GM18517 (cell line): ENCODE measurements around the gene RAB40C.

Experiments
- ATAC-seq: cut with Tn5 transposase; IDR thresholded peaks from one replicate; pipeline ENCODE4 v1.9.1; 2021; ENCODE audit warnings: mild to moderate bottlenecking, moderate library complexity; ENCODE audit not compliant: unreplicated experiment

The RAB40C gene

DNA sequence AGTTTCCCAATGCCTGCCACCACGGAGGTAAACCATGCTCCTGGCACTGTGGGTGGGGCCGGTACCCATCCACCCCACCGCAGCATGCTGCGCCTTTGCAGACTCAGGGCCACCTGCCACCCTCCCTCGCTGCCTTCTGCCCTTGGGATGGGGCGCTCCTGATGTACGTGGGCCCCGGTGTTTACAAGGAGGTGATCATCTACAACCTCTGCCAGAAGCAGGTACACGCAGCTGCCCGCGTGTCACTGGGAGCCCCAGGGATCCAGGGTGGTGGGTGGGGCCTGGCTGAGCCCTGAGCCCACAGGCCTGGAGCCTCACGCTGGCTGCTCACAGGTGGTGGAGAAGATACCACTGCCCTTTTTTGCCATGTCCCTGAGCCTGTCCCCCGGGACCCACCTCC is 76.7 kb downstream of the RAB40C start:
- no peak for ATAC-seq

DNA sequence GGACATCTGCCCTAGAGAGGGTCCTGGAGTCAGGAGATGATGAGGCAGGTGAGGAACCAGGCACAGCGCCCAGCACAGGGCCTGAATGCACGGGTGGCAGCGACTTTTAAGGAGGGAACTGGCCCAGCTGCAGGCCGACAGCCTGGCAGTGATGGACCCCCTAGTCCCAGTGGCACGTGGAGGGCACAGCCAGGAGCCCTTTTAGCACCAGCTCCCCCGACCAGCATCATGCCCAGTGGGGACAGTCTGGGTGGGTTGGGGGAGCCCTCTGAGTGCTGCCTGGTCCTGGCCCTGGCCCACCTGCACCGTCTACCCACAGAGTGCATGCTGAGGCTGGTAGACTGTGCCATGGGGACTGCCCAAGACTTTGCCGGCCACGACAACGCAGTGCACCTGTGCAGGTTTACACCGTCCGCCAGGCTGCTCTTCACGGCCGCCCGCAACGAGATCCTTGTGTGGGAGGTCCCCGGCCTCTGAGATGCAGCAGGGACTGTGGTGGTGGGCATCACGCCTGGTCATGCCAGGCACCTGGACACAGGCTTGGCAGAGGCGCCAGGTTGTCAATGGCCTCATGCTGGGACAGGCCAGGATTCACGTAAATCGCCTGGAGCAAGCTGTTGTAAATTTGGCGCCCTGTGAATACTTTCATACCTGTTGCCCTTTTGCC is 77.4 kb downstream of the RAB40C start:
- no peak for ATAC-seq

DNA sequence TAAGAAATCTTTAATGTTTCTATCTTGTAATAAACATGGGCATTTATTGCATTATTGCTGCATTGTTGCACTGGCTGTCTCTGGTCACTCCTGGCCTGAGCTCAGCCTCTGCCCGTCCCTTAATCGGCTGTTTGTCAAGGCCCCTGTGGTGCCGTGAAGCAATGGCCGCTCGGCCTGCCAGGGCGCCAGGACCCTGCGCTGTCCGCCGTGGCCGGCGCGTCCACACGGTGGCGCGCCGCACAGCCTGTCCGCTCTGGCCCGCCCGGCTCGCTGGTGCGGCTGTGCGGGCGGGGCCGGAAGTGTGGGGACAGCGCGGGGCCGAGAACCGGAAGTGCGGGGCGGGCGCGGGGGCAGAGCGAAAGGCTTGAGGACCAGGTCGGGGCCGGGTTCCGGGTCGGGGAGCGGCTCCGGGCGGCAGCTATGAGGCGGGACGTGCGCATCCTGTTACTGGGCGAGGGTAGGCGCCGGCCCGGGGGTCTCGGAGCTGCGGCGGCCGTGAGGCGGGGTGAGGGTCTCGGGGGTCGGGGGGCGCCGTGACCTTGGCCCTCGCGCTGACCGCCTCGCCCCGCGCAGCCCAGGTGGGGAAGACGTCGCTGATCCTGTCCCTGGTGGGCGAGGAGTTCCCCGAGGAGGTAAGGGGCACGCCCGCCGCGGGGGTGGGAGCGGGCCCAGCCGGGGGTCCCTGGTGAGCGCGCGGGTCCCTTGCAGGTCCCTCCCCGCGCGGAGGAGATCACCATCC is 78.1 kb downstream of the RAB40C start, which contains the start of gene RHOT2:
TSS of gene RHOT2 (plus strand) at position 353 of the 739 bp plus-strand sequence. CDS start at position 421, 68 bp downstream.
- no peak for ATAC-seq

DNA sequence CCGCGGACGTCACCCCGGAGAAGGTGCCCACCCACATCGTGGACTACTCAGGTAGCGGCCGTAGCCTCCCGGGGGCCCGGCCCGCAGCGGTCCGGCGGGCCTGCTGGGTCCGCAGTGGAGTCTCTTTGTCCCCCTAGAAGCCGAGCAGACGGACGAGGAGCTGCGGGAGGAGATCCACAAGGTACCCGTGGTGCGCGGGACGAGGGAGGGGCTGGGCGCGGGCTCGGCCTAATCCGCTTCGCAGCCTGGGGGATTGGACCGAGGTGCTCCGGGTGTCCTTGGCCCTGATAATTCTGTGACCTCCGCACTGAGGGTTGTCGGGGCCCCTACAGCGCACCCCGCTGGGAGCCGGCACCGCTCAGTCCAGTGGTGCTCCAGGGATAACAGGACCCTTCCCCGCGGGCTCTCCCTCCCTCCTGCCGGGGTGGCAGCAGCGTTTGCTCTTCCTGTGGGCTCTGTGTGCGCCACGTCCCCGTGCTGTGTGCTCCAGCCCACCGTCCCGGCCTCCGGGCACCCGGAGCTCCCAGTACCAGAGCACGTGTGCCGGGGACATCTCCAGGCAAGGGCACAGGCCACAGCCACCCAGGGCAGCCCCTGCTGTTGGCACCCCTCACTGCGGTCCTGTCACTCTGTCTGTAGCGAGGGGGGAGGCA is 78.8 kb downstream of the RAB40C start:
- no peak for ATAC-seq

DNA sequence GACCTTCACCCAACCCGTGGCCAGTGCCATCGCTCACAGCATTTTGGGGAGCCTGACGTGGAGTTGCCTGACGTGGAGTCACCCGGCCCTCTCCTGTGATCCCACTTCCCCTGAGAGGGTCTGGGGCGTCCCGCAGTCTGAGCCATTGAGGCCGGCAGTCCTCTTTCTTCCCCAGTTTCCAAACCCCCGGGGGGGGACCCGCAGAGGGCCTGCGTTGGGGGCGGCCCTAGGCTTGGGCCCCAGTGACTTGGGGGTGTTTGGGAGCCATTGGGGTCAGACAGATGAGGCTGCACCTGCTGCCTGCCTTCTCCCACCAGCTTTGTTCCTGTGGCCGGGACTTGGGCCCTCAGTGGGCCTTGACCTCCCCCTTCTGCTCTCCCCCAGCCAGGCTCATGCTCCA is 79.8 kb downstream of the RAB40C start:
- no peak for ATAC-seq

- no peak for ATAC-seq
Measured at GRCh38 chr16:670485-671352, 80.9 kb downstream of the RAB40C start.

DNA sequence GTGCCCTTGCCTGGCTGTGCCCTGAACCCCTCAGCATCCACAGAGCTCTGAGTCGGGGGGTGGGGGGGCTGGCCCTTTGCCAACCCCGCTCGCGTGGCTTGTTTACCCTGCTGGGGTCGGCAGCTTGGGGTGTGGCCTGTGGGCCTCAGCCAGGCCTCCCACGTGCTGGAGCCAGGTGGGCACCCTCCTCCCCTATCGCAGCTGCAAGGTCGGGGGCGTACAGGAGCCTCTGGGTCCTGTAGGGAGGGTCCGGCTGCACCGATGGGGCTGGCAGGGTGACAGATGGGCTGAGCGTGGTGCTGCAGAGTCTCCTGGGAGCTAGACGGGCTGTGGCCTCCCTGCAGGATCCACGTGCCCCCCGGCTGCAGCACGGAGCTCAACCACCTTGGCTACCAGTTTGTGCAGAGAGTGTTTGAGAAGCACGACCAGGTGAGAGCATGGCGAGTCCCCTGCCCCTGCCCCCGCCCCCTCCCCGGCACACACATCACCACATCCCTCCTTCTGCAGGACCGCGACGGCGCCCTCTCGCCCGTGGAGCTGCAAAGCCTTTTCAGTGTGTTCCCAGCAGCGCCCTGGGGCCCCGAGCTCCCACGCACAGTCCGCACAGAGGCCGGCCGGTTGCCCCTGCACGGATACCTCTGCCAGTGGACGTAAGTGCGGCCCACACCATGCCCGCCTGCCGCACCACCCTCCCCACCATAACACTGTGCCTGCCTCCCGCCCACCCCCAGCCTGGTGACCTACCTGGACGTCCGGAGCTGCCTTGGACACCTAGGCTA is 81.7 kb downstream of the RAB40C start:
- no peak for ATAC-seq

DNA sequence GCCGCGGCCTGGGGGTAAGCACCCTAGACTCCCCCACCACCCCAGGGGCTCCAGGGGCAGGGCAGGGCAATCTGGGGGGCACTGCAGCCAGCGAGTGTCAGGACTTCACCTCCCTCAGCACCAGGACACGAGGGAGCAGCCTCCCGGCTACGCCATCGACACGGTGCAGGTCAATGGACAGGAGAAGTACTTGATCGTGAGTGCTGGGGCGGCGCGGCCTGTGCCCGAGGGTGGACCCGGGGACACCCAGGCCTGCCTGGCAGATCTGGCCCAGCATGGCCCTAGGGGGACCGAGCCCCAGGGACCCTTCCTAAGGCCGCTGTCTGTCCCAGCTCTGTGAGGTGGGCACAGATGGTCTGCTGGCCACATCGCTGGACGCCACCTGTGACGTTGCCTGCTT is 82.5 kb downstream of the RAB40C start:
- no peak for ATAC-seq

DNA sequence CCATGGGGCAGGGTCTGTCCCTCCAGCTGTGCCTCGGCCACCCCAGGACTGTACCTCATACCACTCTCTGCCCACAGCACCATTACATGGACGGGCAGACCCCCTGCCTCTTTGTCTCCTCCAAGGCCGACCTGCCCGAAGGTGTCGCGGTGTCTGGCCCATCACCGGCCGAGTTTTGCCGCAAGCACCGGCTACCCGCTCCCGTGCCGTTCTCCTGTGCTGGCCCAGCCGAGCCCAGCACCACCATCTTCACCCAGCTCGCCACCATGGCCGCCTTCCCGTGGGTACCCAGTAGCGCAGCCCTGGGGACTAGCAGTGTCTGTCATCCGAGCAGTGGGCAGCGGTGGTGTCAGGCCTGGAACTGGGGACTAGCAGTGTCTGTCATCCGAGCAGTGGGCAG is 83.0 kb downstream of the RAB40C start:
- no peak for ATAC-seq

- no peak for ATAC-seq
Measured at GRCh38 chr16:673399-673991, 83.6 kb downstream of the RAB40C start.

DNA sequence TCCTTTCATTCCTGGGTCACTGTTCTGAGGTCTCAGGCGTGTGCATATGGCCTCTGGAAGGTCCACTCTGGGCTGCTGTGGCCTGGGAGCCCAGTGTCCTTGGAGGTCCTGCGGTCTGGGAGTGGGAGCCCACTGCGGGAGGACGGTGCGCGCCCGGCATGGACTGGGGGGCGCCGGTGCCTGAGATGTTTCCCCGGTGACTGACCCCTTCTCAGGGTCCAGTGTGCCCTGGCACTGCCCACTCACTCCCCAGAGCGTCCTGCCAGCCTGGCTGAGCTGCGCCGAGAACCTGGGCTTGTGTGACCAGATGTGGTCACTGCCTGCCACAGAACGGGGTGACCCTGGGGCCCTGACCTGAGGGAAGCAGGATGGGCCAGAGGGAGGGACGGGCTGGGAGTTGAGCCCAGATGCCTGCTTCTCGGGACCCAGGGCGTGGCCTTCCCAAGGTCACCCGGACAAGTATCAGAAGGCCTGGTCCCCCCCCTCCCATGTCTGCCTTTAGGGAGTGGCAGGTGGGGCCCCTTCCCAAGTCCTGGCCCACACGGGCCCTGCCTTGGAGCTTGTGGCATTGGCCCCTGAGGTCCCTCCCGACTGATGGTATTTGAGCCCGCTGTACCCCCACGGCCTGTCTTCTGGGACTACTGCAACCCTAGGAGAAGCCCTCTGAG is 84.5 kb downstream of the RAB40C start:
- ATAC-seq: no peak

DNA sequence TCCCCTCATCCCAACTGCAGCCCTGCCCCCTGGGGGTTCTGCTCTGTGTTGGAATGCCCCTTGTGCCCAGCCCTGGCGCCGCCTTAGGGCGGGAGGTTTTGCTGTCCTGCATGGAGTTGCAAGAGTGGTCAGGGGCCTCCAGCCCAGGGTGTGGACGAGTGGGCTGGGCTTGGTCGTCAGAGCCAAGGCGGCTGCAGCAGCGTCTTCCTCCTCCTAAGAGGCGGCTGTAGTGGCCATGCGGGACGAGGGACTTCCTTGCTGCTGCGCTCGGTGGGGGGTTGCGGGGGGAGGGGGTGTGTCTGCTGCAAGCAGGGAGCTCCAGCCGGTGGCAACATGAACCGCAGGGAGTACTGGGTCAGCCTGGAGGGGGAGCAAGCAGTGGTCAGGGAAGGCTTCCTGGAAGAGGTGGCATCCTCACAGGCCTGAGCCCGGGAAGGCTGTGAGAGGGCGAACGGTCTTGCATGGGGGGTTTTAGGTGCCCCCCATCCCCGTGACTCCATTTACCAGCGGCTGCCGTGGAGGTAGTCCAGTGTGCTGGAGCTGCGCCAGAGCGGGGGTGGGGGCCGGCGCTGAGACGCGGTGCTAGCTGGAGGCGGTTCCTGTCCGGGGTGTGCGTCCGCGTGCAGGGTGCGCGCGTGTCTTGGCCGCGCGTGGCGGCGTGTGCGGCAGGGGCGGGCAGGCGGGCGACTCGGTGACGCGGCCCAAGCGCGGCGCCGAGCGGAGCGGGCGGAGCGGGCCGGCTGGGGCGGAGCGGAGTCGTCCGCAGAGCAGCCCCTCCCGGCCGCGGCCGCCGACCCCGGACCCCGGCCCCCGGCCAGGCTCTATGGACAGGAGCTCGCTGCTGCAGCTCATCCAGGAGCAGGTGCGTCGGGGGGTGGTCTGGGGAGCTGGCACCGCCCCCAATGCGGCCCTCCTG is 85.4 kb downstream of the RAB40C start, which contains the start of gene RHBDL1:
TSS of gene RHBDL1 (plus strand) at position 704 of the 916 bp plus-strand sequence. CDS start at position 824, 120 bp downstream.
- no peak for ATAC-seq

DNA sequence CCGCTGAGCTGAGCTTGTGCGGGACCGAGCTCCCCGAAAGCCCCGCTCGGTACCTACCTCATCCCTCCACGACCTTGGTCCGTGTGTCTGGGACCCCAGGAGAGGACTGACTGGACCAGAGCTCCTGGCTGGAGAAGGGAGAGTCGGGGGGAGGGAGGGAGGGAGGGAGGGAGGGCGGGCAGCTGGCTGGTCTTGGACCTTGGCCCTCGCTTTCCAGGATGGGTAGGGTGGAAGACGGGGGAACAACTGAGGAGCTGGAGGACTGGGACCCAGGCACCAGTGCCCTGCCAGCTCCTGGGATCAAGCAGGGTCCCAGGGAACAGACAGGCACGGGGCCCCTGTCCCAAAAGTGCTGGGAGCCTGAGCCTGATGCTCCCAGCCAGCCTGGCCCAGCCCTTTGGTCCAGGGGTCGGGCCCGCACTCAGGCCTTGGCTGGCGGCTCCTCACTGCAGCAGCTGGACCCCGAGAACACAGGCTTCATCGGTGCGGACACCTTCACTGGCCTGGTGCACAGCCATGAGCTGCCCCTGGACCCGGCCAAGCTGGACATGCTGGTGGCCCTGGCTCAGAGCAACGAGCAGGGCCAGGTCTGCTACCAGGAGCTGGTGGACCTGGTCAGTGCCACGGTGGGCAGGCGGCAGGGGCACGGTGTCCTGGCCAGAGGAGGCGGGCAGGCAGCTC is 86.2 kb downstream of the RAB40C start:
- ATAC-seq: no peak

GRCh38 chr16:676565-676902 is 86.7 kb downstream of the RAB40C start:
- ATAC-seq: no peak

GRCh38 chr16:676913-677312 is 87.0 kb downstream of the RAB40C start:
- no peak for ATAC-seq

DNA sequence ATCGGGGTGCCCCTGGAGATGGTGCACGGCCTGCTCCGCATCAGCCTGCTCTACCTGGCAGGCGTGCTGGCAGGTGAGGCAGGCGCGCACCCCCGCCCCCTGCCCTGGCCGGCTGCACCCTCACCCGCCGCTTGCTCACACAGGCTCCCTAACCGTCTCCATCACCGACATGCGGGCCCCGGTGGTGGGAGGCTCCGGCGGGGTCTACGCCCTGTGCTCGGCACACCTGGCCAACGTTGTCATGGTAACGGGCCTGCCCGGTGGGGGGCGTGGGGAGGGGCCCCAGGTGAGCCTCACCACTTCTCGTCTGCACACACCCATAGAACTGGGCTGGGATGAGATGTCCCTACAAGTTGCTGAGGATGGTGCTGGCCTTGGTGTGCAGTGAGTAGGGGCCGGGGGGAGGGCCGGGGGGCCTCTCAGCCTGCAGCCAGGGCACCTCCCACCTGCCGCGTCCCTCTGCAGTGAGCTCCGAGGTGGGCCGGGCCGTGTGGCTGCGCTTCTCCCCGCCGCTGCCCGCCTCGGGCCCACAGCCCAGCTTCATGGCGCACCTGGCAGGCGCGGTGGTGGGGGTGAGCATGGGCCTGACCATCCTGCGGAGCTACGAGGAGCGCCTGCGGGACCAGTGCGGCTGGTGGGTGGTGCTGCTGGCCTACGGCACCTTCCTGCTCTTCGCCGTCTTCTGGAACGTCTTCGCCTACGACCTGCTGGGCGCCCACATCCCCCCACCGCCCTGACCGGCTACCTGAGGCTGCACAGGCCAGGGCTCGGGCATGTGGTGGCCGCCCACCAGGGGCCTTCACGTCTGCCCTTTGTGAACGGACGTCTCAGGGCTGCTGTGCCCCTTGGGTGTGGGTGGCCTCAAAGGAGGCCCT is 87.7 kb downstream of the RAB40C start:
- no peak for ATAC-seq
